CD4-positive, alpha-beta T cell treated with Interferon gamma for 1 hour (primary cell): ENCODE measurements around the gene CDK14.

ENCODE experiments used
- DNase-seq: peaks from one replicate; pipeline ENCODE4 v3.0.0-alpha.2; 2020

CDK14 gene

DNA sequence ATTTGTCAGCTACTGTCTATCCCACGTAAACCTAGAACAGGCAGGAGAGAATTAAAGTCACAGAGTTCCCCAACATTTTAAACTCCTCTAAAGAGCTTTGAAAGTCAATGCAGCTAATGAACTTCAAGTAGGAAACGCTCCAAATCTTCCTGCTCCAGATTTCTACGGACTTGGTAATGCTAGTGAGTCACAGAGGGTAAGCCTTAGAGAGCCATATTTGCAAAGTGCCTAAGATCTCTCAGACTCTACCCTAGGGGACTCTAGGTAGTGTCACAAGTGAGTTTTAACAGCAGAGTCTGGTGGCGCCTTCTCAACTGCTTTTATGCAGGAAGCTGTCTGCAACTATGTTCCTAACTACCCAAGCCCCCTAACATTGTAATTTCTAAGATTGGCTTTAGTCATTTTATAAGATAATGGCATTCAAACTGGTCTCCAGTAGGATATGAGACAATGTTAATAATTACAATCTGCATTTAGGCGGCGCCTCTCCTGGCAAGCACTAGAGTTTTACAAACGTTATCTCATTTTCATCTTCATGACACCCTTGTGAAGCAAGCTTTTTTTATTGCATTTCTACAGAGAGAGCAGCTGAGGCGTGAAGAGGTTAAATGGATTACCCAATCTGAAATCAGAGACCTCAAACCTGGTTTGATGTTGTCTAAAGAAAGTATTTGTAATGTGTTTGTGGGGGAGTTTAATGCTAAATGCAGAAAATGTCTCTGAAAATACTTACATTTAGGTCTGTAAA lies 646.1 kb downstream of the CDK14 start:
- no peak for DNase-seq

- DNase-seq, result no peak
Observed at GRCh38 chr7:91243591-91244301, 647.6 kb downstream of the CDK14 start.

DNA sequence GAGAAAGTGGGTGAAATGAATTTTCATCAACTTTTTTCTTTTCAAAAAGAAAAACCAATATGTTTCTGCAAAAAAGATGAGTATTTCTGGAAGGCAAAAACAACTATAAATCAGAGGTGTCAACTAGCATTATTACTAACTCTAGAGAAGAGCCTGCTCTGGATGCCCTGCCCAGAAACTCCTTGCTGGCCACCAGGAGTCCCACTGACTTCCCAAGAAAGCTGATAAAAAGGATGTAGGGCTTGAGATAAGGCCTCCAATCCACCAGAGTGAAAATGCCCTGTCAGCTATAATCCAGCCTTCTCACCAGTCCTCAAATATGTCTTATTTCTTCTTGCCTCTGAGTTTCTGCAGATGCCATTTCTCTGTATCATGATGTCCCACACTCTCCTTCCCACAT lies 651.4 kb downstream of the CDK14 start:
- no peak for DNase-seq

DNA sequence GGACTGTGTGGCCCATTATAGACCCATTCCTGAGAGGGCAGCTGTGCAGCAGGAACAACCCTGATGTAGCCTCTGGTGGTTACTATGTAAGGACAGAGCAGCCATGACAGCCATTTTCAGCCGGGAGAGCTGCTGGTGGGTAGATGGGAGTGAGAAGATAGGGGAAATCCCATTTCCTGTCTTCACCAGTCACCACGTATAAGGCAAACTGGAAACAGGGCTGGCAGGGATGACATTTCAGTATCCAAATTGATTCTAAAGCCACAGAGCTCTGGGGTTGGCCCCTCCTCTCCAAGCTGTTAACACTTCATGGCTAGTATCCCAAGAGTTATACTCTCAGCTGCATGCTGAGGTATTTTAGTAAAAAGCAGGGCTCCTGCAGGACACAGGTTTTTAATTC lies 652.9 kb downstream of the CDK14 start:
- no peak for DNase-seq

GRCh38 chr7:91249506-91250233 lies 653.5 kb downstream of the CDK14 start:
- DNase-seq, result no peak

DNA sequence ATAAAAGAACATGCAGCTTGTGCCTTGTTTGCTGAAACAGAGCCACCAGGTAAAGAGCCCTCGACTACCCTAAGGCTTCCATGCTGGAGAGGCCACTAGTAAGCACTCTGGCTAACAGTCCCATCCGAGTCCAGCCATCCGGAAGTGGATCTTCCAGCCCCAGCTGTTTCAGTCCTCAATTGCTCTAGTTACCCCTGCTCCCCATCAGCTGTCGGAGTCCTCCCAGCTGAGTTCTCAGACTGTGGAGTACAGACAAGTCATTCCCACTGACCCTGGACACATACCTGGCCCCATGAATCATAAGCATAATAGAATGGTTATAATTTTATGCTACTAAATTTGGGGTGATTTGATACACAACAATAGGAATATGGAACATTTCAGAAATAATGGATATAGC lies 654.6 kb downstream of the CDK14 start:
- no peak for DNase-seq

GRCh38 chr7:91251877-91252276 lies 655.8 kb downstream of the CDK14 start:
- no peak for DNase-seq
